IMR-90 (cell line): ENCODE measurements around the gene SELENOM. TPM values are rescaled to one million over a fixed set of nuclear protein-coding genes. Genes with fewer than 3 reads are reported as not detected.

ENCODE experiments used
- ATAC-seq: fragments of 200-7000 bp; cut with Tn5 transposase; 2 replicates; pipeline ENCODE4 v1.9.1; 2020; ENCODE audit warnings: low read depth, mild to moderate bottlenecking, moderate library complexity
- BruUV-seq: library from RNA; stranded (reverse); fragments of 400-500 nt; replicated peaks from 2 replicates; lab custom pipeline; 2021; lab: Mats Ljungman, UMichigan
- CTCF ChIA-PET: fragments of 300-600 bp; formaldehyde crosslinking; extraction: SDS; loops from one replicate; lab custom pipeline; 2021; ENCODE audit warnings: antibody characterized with exemption; lab: Yijun Ruan, JAX
- POLR2A ChIA-PET: fragments of 300-600 bp; sonication (Branson Sonifier 250); formaldehyde crosslinking; loops from one replicate; lab custom pipeline; 2022; ENCODE audit warnings: antibody characterized with exemption; ENCODE audit not compliant: unreplicated experiment; lab: Charles Lee
- DNase-seq: peaks from one replicate; pipeline ENCODE4 v3.0.0; 2013
- H2AFZ ChIP-seq: replicated peaks from 2 replicates; pipeline ENCODE3; 2013; ENCODE audit warnings: low read length, mild to moderate bottlenecking; ENCODE audit not compliant: poor library complexity
- H2AK5ac ChIP-seq: 2 replicates; pipeline ENCODE4 v1.6.1; 2013; ENCODE audit warnings: low read depth, low read length, inconsistent platforms
- H2AK9ac ChIP-seq: replicated peaks from 2 replicates; pipeline ENCODE3; 2013; ENCODE audit warnings: mild to moderate bottlenecking, low read depth, low read length, moderate library complexity; ENCODE audit not compliant: poor library complexity
- H2BK120ac ChIP-seq: 2 replicates; pipeline ENCODE4 v1.6.1; 2013; ENCODE audit warnings: low read depth, low read length, inconsistent platforms
- H2BK15ac ChIP-seq: 3 replicates; pipeline ENCODE4 v1.6.1; 2013; ENCODE audit warnings: low read depth, low read length, inconsistent platforms
- H2BK20ac ChIP-seq: 2 replicates; pipeline ENCODE4 v1.6.1; 2013; ENCODE audit warnings: low read depth, mild to moderate bottlenecking, inconsistent platforms, low read length, moderate library complexity
- H2BK5ac ChIP-seq: 2 replicates; pipeline ENCODE4 v1.6.1; 2013; ENCODE audit warnings: mild to moderate bottlenecking, low read depth, low read length, inconsistent platforms; ENCODE audit not compliant: poor library complexity, severe bottlenecking
- H3K14ac ChIP-seq: replicated peaks from 2 replicates; pipeline ENCODE4 v1.6.1; 2013; ENCODE audit warnings: low read depth, low read length, inconsistent platforms
- H3K18ac ChIP-seq: 2 replicates; pipeline ENCODE4 v1.6.1; 2013; ENCODE audit warnings: low read depth, low read length, control low read depth
- H3K23ac ChIP-seq: 2 replicates; pipeline ENCODE4 v1.6.1; 2013; ENCODE audit warnings: low read depth, low read length, inconsistent platforms
- H3K27ac ChIP-seq: 2 replicates; pipeline ENCODE4 v1.5.1; 2013; ENCODE audit warnings: mild to moderate bottlenecking, control low read depth, low read length; ENCODE audit not compliant: insufficient read depth
- H3K27me3 ChIP-seq: 2 replicates; pipeline ENCODE4 v1.6.1; 2013; ENCODE audit warnings: low read length; ENCODE audit not compliant: control insufficient read depth, insufficient read depth
- H3K36me3 ChIP-seq: 2 replicates; pipeline ENCODE4 v1.6.1; 2013; ENCODE audit warnings: low read length, mixed read lengths; ENCODE audit not compliant: control insufficient read depth, insufficient read depth
- H3K4ac ChIP-seq: 2 replicates; pipeline ENCODE4 v1.6.1; 2013; ENCODE audit warnings: low read depth, low read length, inconsistent platforms
- H3K4me1 ChIP-seq: 2 replicates; pipeline ENCODE4 v1.6.1; 2013; ENCODE audit warnings: low read length, mixed read lengths; ENCODE audit not compliant: control insufficient read depth, insufficient read depth
- H3K4me2 ChIP-seq: 2 replicates; pipeline ENCODE4 v1.6.1; 2013; ENCODE audit warnings: low read depth, mild to moderate bottlenecking, control low read depth, low read length, moderate library complexity
- H3K4me3 ChIP-seq: 2 replicates; pipeline ENCODE4 v1.5.1; 2013; ENCODE audit warnings: low read depth, mild to moderate bottlenecking, control low read depth, low read length, moderate library complexity; ENCODE audit not compliant: insufficient read depth
- H3K56ac ChIP-seq: 2 replicates; pipeline ENCODE4 v1.6.1; 2013; ENCODE audit warnings: low read length, inconsistent platforms; ENCODE audit not compliant: insufficient read depth; ENCODE audit errors: extremely low read depth
- H3K79me1 ChIP-seq, 2 experiments: 2 replicates each; pipeline ENCODE4 v1.6.1; 2013; ENCODE audit warnings: low read length in 2 of 2, inconsistent platforms in 1 of 2, low read depth in 1 of 2
- H3K9ac ChIP-seq: 2 replicates; pipeline ENCODE4 v1.6.1; 2013; ENCODE audit warnings: low read depth, low read length, control low read depth
- H3K9me1 ChIP-seq: 2 replicates; pipeline ENCODE4 v1.6.1; 2013; ENCODE audit warnings: low read length, inconsistent platforms; ENCODE audit not compliant: insufficient read depth
- H3K9me3 ChIP-seq: 2 replicates; pipeline ENCODE4 v1.6.1; 2013; ENCODE audit warnings: low read length; ENCODE audit not compliant: control insufficient read depth, insufficient read depth
- H4K20me1 ChIP-seq: 2 replicates; pipeline ENCODE4 v1.6.1; 2013; ENCODE audit warnings: low read length, inconsistent platforms; ENCODE audit not compliant: insufficient read depth
- H4K5ac ChIP-seq: 2 replicates; pipeline ENCODE4 v1.6.1; 2013; ENCODE audit warnings: mild to moderate bottlenecking, low read depth, low read length, control low read depth
- H4K8ac ChIP-seq, 2 experiments: 2 replicates each; pipeline ENCODE4 v1.6.1; 2013; ENCODE audit warnings: low read depth in 2 of 2, low read length in 2 of 2, control low read depth in 1 of 2, inconsistent platforms in 1 of 2
- H4K91ac ChIP-seq: 2 replicates; pipeline ENCODE4 v1.6.1; 2013; ENCODE audit warnings: low read depth, low read length, inconsistent platforms; ENCODE audit not compliant: insufficient read depth
- CTCF ChIP-seq: conservative IDR thresholded peaks from 2 replicates; pipeline ENCODE4 v1.5.1; 2012; ENCODE audit warnings: mild to moderate bottlenecking, low read depth, low read length, improper control_type of control experiment
- POLR2A ChIP-seq: IDR thresholded peaks from 2 replicates; pipeline ENCODE4 v1.6.1; 2012; ENCODE audit warnings: mild to moderate bottlenecking, low read depth, low read length
- RCOR1 ChIP-seq: IDR thresholded peaks from 2 replicates; pipeline ENCODE4 v1.6.1; 2012; ENCODE audit warnings: mild to moderate bottlenecking, low read length, improper control_type of control experiment; ENCODE audit not compliant: insufficient replicate concordance
- WGBS, 2 experiments: methylation state at CpG; one replicate each; pipeline versions ENCODE4 v1.1.5 to v1.1.7; 2013; ENCODE audit warnings: missing lambda C conversion rate in 2 of 2; ENCODE audit not compliant: insufficient read length in 1 of 2; ENCODE audit errors: extremely low coverage in 2 of 2; 5-methylcytosine and 5-hydroxymethylcytosine counted together
- dilution Hi-C: fragments of 300-500 bp; cut with HindIII; formaldehyde crosslinking; loops from one replicate; pipeline ENCODE4 v1.14.3; 2018; ENCODE audit warnings: low sequenced_read_pairs; ENCODE audit not compliant: unreplicated experiment
- in situ Hi-C: fragments of 300-500 bp; cut with MboI; formaldehyde crosslinking; loops from 3 replicates; pipeline ENCODE4 v1.14.3; 2019; ENCODE audit warnings: low sequenced_read_pairs, inconsistent platforms, mixed read lengths
- intact Hi-C: fragments of 100-400 bp; cut with micrococcal nuclease; formaldehyde crosslinking; loops from 2 replicates; pipeline ENCODE4 v1.10.0; 2022
- polyA plus RNA-seq, 3 experiments: library from polyadenylated mRNA; depleted of rRNA; stranded (reverse); fragments of >200 nt; gene quantifications; 2 replicates each; pipeline ENCODE4 v1.2.3, GENCODE V29; 2012; ENCODE audit warnings: low replicate concordance in 1 of 3
- total RNA-seq: library from RNA; depleted of rRNA; stranded (reverse); fragments of >200 nt; gene quantifications from 2 replicates; pipeline ENCODE4 v1.2.3, GENCODE V29; 2012
- TF ChIP-seq, protein P1 (sequence below): fragments of 150-350 bp; IDR thresholded peaks from 2 replicates; pipeline ENCODE4 v1.6.1; 2017; ENCODE audit warnings: mild to moderate bottlenecking, antibody characterized with exemption, low read length, low read depth

The SELENOM gene
- total and polyA plus RNA-seq, 2 of the 4 experiments (the other 2 are of a cell fraction): 46.2 to 270 TPM

DNA sequence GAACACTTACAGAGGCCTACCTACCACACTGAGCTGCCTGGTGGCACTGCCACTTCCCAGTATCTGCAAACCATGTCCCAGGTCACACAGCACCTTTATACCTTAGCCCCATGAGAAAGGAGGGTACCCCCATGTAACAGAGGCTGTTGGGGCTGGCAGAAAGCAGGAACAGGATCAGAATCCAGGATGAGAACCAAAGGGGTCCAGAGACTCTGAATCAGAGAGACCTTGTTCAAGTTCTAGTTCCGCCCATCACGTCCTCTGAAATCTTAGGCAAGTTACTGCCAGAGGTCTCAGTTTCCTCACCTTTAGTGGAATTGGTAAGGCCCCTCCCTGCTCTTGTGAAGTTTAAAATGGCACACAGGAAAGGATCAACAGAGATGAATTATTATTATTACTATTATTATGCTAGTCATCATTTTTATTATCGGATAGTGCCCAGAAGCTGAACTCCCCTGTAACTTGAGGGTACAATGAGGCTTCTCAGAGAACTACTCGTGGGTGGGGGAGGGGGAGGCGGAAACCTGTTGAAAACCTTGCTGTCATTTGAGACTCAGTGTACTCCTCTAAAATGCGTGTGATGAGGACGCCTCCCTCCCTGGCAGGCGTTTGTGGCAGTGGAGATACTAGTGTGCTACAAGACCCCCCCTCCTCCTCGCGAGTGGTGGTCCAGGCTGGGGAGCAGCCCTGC, 9.3 kb downstream of the SELENOM start:
- H3K9ac ChIP-seq: no peak overlapping the region
- no peaks in the 10 kb centered on the region for H3K27me3 ChIP-seq
- in situ Hi-C loops (no loop called here), dilution Hi-C loops (no loop called here), intact Hi-C loops (no loop called here)
- WGBS, 2 experiments: no CpG with 5 or more reads among the region's 10 CpGs
- CTCF ChIA-PET: interaction anchor here (1.0 kb wide), 1 partner anchor 50 kb away, joined by 3 read pairs; no protein-coding TSS in a partner anchor
- peak overlapping the region; percentile 15 for H2AK5ac ChIP-seq
- H2AK9ac ChIP-seq: peak overlapping the region; percentile 51
- H2BK20ac ChIP-seq: no peak overlapping the region
- H3K4me3 ChIP-seq: no peak overlapping the region
- H4K20me1 ChIP-seq: peaks cover 10% of the 10 kb centered on the region
- peak overlapping the region; percentile 21 for H2AFZ ChIP-seq
- no peak overlapping the region for H4K91ac ChIP-seq
- peaks cover 67% of the 10 kb centered on the region for H3K36me3 ChIP-seq
- H4K5ac ChIP-seq: no peak overlapping the region
- H3K4ac ChIP-seq: peak overlapping the region; percentile 40; the same call in 1 of the 2 replicates
- H2BK120ac ChIP-seq: no peak overlapping the region
- no peak overlapping the region; a peak in 1 of 4 replicates for H4K8ac ChIP-seq
- H3K4me2 ChIP-seq: no peak overlapping the region
- H3K79me1 ChIP-seq: peaks cover 6 to 43% of the 10 kb centered on the region in 2 experiments; a peak in 2 of 4 replicates
- BruUV-seq: no TSS peak
- no peak overlapping the region for H2BK15ac ChIP-seq
- DNase-seq: no peak
- H3K9me3 ChIP-seq: no peaks in the 10 kb centered on the region
- H3K14ac ChIP-seq: peak overlapping the region; percentile 63; the same call in 1 of the 2 replicates
- 0 out of 2 replicates have a peak overlapping the region, but pooled peaks have one; percentile 2 for H3K27ac ChIP-seq
- POLR2A ChIA-PET: no interaction called here
- H3K4me1 ChIP-seq: peaks cover 26% of the 10 kb centered on the region
- H2BK5ac ChIP-seq: peak overlapping the region; percentile 32
- ATAC-seq: no peak
- H3K18ac ChIP-seq: no peak overlapping the region
- peak overlapping the region; percentile 8; the same call in 1 of the 2 replicates for H3K23ac ChIP-seq
- no peak overlapping the region for H3K56ac ChIP-seq
- peaks cover 16% of the 10 kb centered on the region for H3K9me1 ChIP-seq
- TF ChIP-seq RCOR1: no peak
- TF ChIP-seq POLR2A: 0 out of 2 replicates have a peak, but pooled peaks have one; percentile 15
- TF ChIP-seq, protein P1, sequence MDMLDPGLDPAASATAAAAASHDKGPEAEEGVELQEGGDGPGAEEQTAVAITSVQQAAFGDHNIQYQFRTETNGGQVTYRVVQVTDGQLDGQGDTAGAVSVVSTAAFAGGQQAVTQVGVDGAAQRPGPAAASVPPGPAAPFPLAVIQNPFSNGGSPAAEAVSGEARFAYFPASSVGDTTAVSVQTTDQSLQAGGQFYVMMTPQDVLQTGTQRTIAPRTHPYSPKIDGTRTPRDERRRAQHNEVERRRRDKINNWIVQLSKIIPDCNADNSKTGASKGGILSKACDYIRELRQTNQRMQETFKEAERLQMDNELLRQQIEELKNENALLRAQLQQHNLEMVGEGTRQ: no peak
- no peak for TF ChIP-seq CTCF
